ENCODE data around the gene SRPK2. TPM values are rescaled to one million over a fixed set of nuclear protein-coding genes. Genes with fewer than 3 reads are reported as not detected.
"Not testable (repeated sequence)": the region's sequence is repeated elsewhere in the genome, so short reads cannot be mapped to it uniquely, and the experiment has no call there.

The SRPK2 gene
- polyA plus RNA-seq, 5 donors: 40.3 to 60.8 (median 58.0) TPM

- DNase-seq: peak; percentile 55 to 62
Observed at GRCh38 chr7:105268511-105269392, 120.0 kb downstream of the SRPK2 start.

- DNase-seq: no peak
Observed at GRCh38 chr7:105268056-105268455, 120.7 kb downstream of the SRPK2 start.

- DNase-seq: no peak
Observed at GRCh38 chr7:105267244-105267643, 121.5 kb downstream of the SRPK2 start.

DNA sequence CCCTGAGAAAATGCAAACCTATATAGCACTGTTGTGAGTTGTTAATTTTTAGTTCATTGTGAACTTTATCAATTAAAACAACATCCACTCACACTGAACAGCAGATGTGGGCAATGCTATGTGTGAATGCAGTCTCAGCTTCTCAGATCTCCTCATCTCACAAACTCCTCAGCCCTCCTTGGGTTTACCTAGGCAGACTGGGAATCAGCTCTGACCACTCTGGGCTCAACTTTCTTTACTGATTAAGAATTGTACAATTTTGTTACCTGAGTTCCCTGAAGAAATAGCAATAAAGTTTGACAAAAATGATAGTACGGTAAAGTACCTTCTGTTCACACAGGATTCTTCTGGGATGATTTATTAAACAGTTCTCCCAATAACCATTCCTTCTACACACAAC is 124.0 kb downstream of the SRPK2 start:
- no peak for DNase-seq

DNA sequence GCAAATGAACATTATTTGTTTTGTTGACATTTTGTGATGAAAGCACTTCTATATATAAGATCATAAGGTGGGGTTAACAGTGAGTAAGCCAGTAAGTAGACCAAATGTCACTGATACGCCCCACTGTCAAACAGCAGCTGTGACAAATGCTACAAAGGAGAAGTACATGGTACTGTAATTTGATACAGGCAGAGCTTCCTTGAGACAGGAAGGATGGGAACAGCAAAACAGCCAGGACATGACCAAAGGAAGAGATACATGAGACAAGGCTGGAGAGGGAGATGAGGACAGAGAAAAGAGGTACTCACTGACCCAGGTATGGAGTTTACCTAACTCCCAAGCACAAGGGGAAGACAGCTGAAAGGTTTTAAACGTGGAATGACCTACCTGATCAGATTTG is 127.0 kb downstream of the SRPK2 start:
- no peak for DNase-seq

- not testable (repeated sequence) for DNase-seq
Observed at GRCh38 chr7:105260201-105260871, 128.4 kb downstream of the SRPK2 start.

GRCh38 chr7:105258919-105259318 is 129.8 kb downstream of the SRPK2 start:
- not testable (repeated sequence) for DNase-seq

GRCh38 chr7:105257338-105257737 is 131.4 kb downstream of the SRPK2 start:
- no peak for DNase-seq

GRCh38 chr7:105256761-105257231 is 131.9 kb downstream of the SRPK2 start:
- no peak for DNase-seq

GRCh38 chr7:105250706-105251105 is 138.0 kb downstream of the SRPK2 start:
- no peak for DNase-seq

GRCh38 chr7:105250239-105250638 is 138.5 kb downstream of the SRPK2 start:
- no peak for DNase-seq

- no peak for DNase-seq
Observed at GRCh38 chr7:105249216-105249615, 139.5 kb downstream of the SRPK2 start.

DNA sequence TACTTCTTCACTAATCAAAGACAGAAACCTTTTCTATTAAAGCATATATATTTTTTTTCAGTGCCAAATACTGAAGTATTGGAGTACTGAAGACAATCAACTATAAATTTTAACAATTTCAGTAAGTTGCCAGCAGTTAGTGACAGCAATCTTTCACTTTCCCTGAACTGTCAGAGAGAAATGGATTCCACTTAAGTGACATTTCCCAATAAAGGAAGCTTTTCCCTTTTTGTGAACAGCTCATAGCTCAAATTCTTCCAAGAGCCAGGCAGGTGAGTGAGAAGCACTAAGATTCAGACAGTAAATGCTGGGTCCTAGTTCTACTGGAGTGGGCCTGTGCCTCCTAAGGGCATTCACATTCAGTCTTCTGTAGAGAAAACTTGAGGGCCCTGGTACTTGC is 142.0 kb downstream of the SRPK2 start:
- DNase-seq: no peak

DNA sequence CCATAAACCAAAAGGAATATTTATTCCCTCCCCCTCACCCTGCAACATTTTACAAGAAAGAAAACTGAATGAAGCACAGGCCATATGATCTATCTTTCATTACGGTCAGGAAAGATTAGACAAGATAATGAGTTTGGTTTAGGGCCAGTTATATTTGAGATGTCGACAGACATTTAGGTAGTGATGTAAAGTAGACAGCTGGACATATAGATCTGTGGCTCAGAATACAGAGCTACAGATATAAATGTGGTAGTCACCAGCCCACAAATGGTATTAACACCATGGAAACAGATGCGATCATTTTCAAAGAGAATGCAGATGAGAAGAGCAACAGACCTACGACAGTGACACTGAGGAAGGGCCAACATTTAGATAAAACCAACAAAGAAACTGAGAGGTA is 142.5 kb downstream of the SRPK2 start:
- DNase-seq: no peak

DNA sequence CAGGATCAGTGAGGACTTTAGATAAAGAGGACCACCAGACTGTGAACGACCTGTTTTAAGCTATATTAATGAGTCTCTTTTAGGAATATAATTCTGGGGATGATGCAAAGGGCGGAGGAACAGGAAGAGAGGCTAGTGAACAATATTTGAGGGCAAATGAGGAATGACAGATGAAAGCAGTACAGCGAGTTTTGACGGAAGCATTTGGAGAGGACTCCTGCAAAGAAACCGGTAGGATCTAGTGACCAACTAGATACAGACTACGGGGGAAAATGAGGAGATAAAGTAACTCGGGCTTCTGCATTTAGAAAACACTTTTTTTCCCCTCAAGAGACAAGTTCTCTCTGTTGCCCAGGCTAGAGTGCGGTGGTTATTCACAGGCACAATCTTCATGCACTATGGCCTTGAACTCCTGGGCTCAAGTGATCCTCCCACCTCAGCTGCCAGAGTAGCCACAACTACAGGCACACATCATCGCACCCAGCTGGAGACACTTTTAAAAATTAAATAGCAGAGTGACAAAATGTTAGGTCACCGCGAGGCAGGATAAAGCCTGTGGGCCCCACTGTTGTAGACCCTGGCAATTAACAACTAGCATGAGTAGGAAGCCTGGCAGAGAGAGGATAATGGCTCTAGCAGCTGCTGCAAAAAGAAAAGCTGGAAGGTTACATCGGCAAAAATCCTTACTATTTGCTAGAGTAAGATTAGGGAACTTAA is 143.2 kb downstream of the SRPK2 start:
- DNase-seq: peak; percentile 42 to 51

GRCh38 chr7:105244594-105244993 is 144.1 kb downstream of the SRPK2 start:
- DNase-seq: no peak

GRCh38 chr7:105241198-105241597 is 147.5 kb downstream of the SRPK2 start:
- no peak for DNase-seq

DNA sequence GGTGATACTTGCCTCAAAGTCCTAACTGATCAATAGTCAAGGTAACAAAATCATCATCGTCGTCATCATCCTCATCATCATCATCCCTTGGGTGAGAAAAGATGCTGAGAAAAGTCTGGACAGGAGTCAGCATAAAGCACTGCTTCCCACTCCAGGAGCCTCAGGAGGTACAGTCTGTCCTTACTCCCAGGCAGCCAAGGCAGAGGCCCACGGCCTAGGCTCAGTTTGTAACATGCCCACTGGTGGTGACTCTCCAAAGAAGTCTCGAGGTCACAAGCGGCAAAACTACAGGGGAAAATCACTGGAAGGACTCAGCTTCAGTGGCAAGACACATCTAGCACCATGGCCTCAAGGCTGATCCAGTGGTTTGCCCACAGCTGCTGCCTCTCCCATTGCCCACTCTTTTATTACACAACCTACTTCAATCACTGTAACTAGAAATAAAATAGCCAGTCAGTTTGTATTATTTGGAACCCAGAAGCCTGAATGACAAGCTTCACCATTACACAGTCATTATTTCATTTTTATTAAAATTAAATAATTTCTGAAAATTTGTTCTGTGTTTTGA is 150.4 kb downstream of the SRPK2 start:
- DNase-seq: no peak

- no peak for DNase-seq
Observed at GRCh38 chr7:105234886-105235285, 153.8 kb downstream of the SRPK2 start.

GRCh38 chr7:105232829-105233291 is 155.9 kb downstream of the SRPK2 start:
- not testable (repeated sequence) for DNase-seq

- no peak for DNase-seq
Observed at GRCh38 chr7:105230486-105230885, 158.2 kb downstream of the SRPK2 start.

GRCh38 chr7:105229641-105230040 is 159.1 kb downstream of the SRPK2 start:
- DNase-seq: no peak
